GM12892 (cell line): ENCODE results near the gene RET.

Source experiments
- POLR2A ChIP-seq: IDR thresholded peaks from 2 replicates; pipeline ENCODE4 v1.6.1; 2011; ENCODE audit warnings: low read depth, low read length, control low read depth
- POLR2AphosphoS5 ChIP-seq: IDR thresholded peaks from 2 replicates; pipeline ENCODE4 v1.6.1; 2011; ENCODE audit warnings: low read depth, low read length, control low read depth
- TAF1 ChIP-seq: IDR thresholded peaks from 2 replicates; pipeline ENCODE4 v1.6.1; 2011; ENCODE audit warnings: low read depth, mild to moderate bottlenecking, control low read depth, low read length, borderline replicate concordance

GRCh38 chr10:43059336-43059720 is 17.5 kb upstream of the RET start:
- no peak for TF ChIP-seq TAF1
- no peak for TF ChIP-seq POLR2A
- TF ChIP-seq POLR2AphosphoS5, result no peak
